HG03095 (cell line): ENCODE measurements around the gene KCNMA1.

Source experiments
- ATAC-seq: cut with Tn5 transposase; IDR thresholded peaks from one replicate; pipeline ENCODE4 v1.9.1; 2021; ENCODE audit warnings: moderate library complexity; ENCODE audit not compliant: unreplicated experiment

Gene KCNMA1

DNA sequence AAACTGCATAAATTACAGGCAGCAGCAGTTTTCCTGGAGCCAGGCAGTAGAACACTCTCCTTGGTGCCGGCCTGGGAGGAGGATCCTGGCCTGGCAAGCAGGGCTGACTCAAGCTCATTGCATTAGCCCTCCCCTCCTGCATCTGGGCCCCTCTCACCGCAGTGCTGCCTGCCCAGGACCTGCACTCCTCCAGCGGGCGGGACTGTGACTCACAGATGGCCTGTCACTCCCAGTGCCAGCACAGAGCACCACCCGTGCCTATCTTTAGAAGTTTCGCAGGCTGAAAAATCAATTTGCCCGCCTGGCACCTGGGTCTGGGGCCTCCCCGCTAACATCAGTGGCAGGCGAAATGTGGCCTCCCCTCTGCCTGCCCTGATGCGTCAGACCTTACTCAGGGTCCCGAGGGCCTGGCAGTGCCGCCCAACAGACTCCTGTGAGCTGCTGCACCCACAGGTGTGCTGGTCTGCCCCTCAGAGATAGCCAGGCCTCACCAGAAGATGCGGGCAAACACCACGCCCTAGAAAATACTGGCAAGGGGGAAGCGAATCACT lies 123.8 kb downstream of the KCNMA1 start:
- ATAC-seq: no peak

DNA sequence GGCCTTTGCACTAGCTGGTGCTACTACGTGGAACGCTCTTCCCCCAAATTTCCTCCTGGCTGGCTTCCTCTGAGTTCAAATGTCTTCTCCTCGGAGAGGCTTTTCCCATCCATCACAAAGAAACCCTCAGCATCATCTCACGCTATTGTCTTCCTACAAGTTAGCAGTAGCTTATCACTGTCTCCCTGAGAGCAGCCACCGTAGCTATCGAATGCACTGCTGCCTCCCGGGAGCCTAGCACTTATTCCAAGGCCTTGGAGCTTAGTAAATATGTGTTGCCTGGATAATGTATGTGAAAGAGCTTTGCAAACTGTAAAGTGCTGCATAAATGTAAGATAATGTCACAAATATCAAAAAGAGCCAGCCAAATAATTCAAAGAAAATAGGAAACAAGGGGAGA lies 124.4 kb downstream of the KCNMA1 start:
- no peak for ATAC-seq

- no peak for ATAC-seq
These were observed 125.4 kb downstream of the KCNMA1 start for GRCh38 chr10:77512219-77512578.

DNA sequence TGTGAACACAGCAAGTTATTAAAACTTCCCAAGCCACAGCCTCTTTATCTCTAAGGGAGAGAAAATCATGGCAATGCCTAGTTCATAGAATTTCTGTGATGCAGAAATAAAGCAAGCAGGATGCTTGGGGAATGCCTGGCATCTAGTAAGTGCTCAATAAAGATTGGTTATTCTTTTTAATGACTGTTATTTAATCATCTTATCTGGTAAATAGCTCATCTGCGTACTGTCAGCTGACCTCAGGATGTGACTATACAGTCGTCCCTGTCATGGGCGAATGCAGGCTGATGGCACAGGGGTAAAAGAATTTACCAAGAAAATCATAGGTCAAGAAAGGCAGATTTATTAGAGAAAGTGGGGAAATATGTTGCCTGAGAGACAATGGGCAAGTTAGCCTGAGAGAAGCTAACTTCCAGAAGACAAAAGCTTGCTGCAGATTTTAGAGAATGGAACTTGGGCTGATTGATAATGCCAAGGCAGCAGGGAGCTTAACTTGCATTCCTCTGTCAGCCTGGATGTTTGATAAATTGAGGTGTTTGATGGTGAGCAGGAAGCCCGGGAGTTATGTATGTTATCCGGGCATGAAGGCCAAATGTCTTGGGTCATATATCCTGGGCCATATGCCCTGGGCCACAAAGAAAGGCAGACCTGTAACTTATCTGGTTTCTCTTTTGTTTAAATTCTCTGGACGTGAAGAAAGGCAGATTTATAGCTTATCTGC lies 126.0 kb downstream of the KCNMA1 start:
- ATAC-seq: no peak

GRCh38 chr10:77510695-77511094 lies 126.9 kb downstream of the KCNMA1 start:
- no peak for ATAC-seq

GRCh38 chr10:77510294-77510693 lies 127.3 kb downstream of the KCNMA1 start:
- ATAC-seq: no peak

DNA sequence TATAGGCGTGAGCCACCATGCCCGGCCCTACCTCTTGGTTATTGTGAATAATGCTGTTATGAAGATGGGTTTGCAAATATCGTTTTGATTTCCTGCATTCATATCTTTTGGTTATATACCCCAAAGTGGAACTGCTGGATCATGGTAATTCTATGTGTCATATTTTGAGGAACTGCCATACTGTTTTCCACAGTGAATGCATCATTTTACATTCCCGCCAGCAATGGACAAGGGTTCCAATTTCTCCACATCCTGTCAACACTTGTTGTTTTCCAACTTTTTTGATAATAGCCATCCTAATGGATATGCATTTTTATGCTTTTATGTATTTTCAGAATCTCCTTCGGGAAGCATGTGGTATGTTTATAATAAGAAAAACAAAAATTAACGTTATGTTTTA lies 128.2 kb downstream of the KCNMA1 start:
- no peak for ATAC-seq

DNA sequence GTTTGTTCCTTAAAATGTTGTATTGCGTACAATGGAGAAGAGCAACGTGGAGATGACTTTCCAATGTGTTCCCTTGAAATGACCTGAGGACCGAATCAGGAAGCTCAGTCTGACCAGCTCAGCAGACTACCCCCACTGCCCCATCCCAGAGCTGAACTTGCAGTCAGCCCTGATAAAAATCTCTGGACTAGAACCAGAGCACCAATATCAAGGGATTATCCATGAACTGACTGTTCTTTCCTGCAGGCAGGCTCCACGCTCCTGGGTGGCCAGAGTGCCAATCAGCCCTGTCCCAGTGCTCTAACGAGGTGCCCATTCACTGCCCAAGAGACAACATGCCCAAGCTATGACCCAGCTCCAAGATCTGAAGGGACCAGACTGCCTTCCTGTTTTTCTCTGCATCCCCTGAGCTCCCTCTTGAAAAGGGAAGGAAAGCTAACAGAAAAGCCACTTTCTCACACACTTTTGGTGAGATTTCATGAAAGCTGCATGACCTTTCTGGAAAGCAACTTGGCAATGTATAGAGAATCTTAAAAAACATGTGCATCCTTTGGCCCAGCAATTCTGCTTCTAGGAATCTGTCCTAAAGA lies 130.2 kb downstream of the KCNMA1 start:
- no peak for ATAC-seq

- ATAC-seq: no peak
These were observed 130.9 kb downstream of the KCNMA1 start for GRCh38 chr10:77506517-77507200.

- no peak for ATAC-seq
These were observed 131.9 kb downstream of the KCNMA1 start for GRCh38 chr10:77505431-77506334.

- no peak for ATAC-seq
These were observed 132.7 kb downstream of the KCNMA1 start for GRCh38 chr10:77504873-77505257.

GRCh38 chr10:77504196-77504872 lies 133.3 kb downstream of the KCNMA1 start:
- no peak for ATAC-seq

GRCh38 chr10:77501846-77502261 lies 135.8 kb downstream of the KCNMA1 start:
- ATAC-seq: no peak

GRCh38 chr10:77501152-77501845 lies 136.3 kb downstream of the KCNMA1 start:
- no peak for ATAC-seq

GRCh38 chr10:77500754-77501151 lies 136.9 kb downstream of the KCNMA1 start:
- ATAC-seq: peak; percentile 58

- ATAC-seq: no peak
These were observed 138.8 kb downstream of the KCNMA1 start for GRCh38 chr10:77498829-77499228.

DNA sequence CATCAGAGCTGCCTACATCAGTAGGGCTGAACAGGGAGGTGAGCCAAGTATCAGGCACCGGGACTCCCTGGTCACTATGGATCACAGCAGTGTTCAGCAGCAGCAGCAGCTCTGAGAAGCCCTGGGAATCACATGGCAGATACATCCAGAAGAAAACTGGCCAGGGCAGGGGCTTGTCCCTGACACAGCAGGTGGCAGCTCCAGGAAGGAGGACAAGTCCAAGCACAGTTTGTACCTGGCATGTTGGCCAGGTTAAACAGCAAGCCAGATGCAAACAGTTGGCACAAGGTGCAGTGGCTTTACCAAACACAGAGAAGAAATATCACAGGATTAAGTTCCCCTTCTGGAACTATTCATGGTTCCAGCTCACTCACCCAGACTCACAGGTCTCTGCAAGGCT lies 139.4 kb downstream of the KCNMA1 start:
- no peak for ATAC-seq

GRCh38 chr10:77497748-77498147 lies 139.9 kb downstream of the KCNMA1 start:
- no peak for ATAC-seq

DNA sequence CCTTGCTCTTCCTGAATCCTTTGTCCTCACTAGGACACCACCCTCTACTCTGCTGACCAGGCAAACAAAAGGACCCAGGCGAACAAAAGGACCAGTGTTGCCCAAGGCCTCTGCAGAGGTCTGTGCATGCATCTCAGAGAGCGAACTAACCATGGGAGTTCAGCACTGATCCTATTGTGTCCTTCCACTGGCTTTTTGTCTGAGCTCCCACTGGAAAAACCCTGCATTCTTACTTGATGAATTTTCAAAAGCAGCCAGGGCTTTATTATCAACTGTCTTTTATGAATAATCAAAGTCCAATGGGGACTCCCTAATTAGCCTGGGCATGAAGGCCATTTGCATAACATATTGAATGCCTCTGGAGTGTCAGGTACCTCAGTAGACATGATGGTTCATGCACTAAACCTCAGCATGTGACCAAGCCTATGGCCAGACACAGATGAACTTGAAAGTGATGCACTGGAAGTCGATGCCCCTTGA lies 140.6 kb downstream of the KCNMA1 start:
- no peak for ATAC-seq
